HEK293T (cell line): ENCODE results near the gene EMP2.

ENCODE experiments used
- BHLHE40 ChIP-seq: fragments of 450-650 bp; IDR thresholded peaks from 2 replicates; pipeline ENCODE4 v1.6.1; 2016; ENCODE audit warnings: mild to moderate bottlenecking, moderate library complexity, borderline replicate concordance
- CTBP1 ChIP-seq: fragments of 450-650 bp; IDR thresholded peaks from 2 replicates; pipeline ENCODE4 v1.6.1; 2016; ENCODE audit warnings: borderline replicate concordance
- FOXA1 ChIP-seq: fragments of 450-650 bp; IDR thresholded peaks from 2 replicates; pipeline ENCODE4 v1.6.1; 2016; ENCODE audit warnings: mild to moderate bottlenecking
- FOXM1 ChIP-seq: fragments of 450-650 bp; IDR thresholded peaks from 2 replicates; pipeline ENCODE4 v1.6.1; 2017; ENCODE audit warnings: mild to moderate bottlenecking, borderline replicate concordance
- L3MBTL2 ChIP-seq: fragments of 450-650 bp; conservative IDR thresholded peaks from 2 replicates; pipeline ENCODE4 v1.6.1; 2016; ENCODE audit warnings: mild to moderate bottlenecking
- NFRKB ChIP-seq: fragments of 450-650 bp; IDR thresholded peaks from 2 replicates; pipeline ENCODE4 v1.6.1; 2016; ENCODE audit warnings: mild to moderate bottlenecking, moderate library complexity
- PKNOX1 ChIP-seq: fragments of 450-650 bp; IDR thresholded peaks from 2 replicates; pipeline ENCODE4 v1.6.1; 2016
- SP1 ChIP-seq: fragments of 450-650 bp; IDR thresholded peaks from 2 replicates; pipeline ENCODE4 v1.6.1; 2017
- SUZ12 ChIP-seq: fragments of 450-650 bp; IDR thresholded peaks from 2 replicates; pipeline ENCODE4 v1.6.1; 2016; ENCODE audit warnings: mild to moderate bottlenecking
- TARDBP ChIP-seq: fragments of 450-650 bp; IDR thresholded peaks from 2 replicates; pipeline ENCODE4 v1.6.1; 2016
- ZNF384 ChIP-seq: fragments of 450-650 bp; IDR thresholded peaks from 2 replicates; pipeline ENCODE4 v1.6.1; 2016

- TF ChIP-seq ZNF384 (no peak), BHLHE40 (no peak), SP1 (no peak), L3MBTL2 (no peak), FOXA1 (no peak), PKNOX1 (no peak), TARDBP (no peak), SUZ12 (no peak), FOXM1 (no peak), NFRKB (no peak), CTBP1 (no peak)
Measured at GRCh38 chr16:10578474-10579316, 1.7 kb downstream of the EMP2 start.
